Measurements from ENCODE around the gene RFNG.

The RFNG gene

DNA sequence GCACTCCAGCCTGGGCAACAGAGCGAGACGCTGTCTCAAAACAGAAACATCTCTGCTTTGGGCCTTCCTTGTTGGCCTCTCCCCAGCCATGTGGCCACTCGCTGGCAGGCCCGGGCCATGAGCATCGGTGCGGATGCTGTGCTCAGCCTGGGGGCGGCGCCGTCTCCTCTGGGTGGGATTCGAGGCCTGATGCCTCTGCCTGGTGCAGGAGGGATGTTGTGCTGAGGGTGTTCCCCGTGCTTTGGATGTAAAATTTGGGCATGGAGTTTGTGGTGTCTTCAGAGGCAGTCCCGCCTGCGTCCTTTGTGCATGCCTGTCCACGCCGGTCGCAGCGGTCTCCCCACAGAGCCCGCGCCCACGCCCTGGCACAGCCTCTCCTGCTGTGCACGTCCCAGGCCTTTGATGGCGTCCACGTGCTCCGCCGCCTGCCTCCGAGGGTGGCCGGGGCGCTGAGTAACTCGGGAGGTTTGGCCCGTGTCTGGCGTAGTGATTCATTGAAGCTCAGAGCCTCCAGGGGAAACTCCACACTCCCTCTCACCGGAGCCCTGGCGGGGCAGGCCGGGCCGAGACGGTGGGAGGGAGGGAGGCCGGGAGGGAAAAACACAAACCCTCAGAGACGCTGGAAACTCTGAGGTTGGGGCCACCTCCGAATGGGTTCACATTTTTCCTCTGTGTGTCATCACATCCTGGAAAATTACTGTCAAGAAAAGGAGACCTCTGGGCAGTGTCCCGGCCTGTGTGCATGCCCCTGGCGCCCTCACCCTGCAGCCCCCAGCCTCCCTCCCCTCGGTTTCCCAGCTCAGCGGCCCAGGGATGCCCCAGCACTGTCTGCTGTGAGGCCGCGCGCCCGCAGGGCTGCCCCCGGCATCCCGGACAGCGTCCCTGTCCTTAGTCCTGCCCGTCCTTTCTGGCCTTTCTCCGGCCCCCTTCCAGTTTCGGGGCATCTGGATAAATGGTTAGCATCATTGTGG, 47.9 kb downstream of the RFNG start:
- H3K4me3 Mint-ChIP-seq = no peak overlapping the region
- DNase-seq (ENCODE audit: low spot score in 2 of 2) = no peak

DNA sequence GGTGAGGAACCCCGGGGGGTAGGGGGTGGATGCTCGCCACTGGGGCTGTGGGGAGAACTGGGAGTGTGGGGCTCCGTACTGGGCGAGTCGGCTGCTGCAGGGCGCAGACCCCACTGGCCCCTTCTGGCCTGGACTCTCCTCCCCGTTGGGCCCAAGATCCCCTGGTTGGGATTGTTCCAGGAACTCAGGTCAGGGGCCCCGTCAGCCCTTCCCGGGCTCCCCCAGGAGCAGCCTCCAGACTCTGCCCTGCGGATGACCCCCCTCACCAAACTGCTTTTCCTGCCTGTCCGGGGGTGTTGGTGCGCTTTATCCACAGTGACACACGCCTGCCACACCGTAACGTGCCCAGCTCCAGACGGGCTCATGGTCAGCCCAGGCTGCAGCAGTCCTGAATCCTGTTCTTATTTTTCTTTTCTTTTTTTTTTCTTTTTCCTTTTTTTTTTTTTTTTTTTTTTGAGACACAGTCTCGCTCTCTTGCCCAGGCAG, 50.0 kb downstream of the RFNG start:
- peaks cover 3% of the 10 kb centered on the region for H3K36me3 Mint-ChIP-seq
- H3K9me3 Mint-ChIP-seq = no peaks in the 10 kb centered on the region
- ATAC-seq (ENCODE audit: low read depth) (no peak), DNase-seq (ENCODE audit: low spot score in 2 of 2) (no peak)
- H3K4me1 Mint-ChIP-seq = no peaks in the 10 kb centered on the region
- H3K27me3 Mint-ChIP-seq = no peaks in the 10 kb centered on the region
- no peak overlapping the region for H3K27ac Mint-ChIP-seq
- no peak overlapping the region for H3K4me3 Mint-ChIP-seq

More for the DNA sequence above, 47.9 kb downstream of the RFNG start:
- Mint-ChIP-seq H3K27ac (no peak overlapping the region), H3K4me1 (peaks cover 2% of the 10 kb centered on the region), H3K9me3 (no peaks in the 10 kb centered on the region), H3K36me3 (no peaks in the 10 kb centered on the region), H3K27me3 (no peaks in the 10 kb centered on the region)
- ATAC-seq (ENCODE audit: low read depth) = no peak

DNA sequence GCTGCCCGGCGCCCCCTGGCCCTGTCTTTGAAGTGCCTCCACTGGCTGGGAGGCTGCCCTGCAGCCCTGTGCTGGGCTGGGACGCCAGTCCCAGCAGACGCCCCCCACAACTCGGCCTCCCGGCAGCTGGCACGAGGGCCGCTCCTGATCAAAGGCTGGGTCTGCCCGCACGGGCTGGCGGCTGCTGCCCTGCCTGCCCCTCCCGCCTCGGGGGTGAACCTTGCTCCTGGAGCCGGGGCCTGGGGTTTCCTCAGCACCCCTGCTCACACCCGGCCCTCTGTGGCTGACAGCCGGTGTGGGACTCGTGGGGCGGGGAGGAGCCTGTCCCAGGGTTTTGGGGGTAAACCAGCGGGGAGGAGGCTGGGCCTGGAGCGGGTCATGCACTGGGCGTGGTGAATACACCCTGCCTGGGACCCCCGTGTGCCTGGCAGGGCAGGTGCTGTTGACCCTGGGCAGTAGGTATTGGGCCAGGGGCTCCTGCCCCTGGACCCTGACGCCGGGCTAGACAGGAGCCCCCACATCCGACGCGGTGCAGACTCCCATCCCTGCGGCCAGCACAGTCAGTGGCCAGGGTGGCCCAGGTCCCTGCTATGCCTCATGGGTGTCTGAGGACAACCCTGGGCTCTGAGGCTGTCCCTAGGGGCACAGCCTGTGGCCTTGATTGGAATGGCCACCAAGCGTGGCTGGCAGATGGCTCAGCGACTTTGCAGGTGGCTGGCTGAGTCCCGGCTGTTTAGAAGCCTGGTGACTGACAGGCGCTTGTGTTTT, 50.6 kb downstream of the RFNG start:
- H3K4me3 Mint-ChIP-seq = no peak overlapping the region
- H3K9me3 Mint-ChIP-seq = no peaks in the 10 kb centered on the region
- no peaks in the 10 kb centered on the region for H3K27me3 Mint-ChIP-seq
- no peak for DNase-seq (ENCODE audit: low spot score in 2 of 2)
- ATAC-seq (ENCODE audit: low read depth) = no peak
- H3K36me3 Mint-ChIP-seq = peaks cover 6% of the 10 kb centered on the region
- H3K4me1 Mint-ChIP-seq = no peaks in the 10 kb centered on the region
- no peak overlapping the region for H3K27ac Mint-ChIP-seq

DNA sequence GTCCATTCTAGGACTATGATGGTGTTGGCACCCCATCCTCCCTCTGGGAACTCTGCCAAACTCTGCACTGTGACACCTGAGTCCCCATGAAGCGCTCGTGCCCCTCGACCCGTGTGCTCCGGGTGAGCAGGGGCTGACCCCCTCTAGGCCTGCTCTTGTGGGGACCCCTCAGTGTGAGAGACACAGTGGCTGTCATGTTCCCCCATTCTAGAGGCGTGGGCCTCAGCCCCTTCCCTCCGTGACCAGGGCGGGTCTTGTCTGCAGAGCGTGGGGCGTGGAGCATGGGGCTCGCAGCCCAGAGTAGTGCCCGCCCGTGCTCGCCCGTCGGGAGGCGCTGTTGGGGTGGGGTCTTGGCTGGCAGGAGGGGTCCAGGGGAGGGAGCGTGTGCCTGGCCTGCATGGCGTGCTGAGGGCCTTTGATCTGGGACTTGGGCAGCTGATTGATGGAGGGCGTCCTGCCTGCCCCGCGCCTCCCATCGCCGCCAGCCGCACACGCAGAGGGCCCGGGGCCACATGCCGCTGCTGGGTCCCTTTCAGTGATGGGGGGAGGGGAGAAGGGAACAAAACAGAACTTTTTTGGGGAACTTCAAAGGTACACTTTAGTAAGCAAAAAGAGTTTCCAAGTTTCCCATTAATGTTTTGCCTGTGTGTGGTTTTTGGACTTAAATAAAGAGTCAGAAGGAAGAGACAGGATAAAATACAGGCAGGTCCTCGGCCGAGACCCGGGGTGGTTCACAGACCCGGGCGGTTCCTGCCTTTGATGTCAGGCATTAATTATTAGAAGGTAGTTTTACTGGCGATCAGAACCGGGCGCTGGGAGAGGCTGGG, 51.4 kb downstream of the RFNG start:
- Mint-ChIP-seq H3K36me3 (peaks cover 7% of the 10 kb centered on the region), H3K9me3 (no peaks in the 10 kb centered on the region), H3K27ac (no peak overlapping the region), H3K27me3 (no peaks in the 10 kb centered on the region), H3K4me1 (no peaks in the 10 kb centered on the region), H3K4me3 (no peak overlapping the region)
- DNase-seq (ENCODE audit: low spot score in 2 of 2) (no peak), ATAC-seq (ENCODE audit: low read depth) (no peak)

DNA sequence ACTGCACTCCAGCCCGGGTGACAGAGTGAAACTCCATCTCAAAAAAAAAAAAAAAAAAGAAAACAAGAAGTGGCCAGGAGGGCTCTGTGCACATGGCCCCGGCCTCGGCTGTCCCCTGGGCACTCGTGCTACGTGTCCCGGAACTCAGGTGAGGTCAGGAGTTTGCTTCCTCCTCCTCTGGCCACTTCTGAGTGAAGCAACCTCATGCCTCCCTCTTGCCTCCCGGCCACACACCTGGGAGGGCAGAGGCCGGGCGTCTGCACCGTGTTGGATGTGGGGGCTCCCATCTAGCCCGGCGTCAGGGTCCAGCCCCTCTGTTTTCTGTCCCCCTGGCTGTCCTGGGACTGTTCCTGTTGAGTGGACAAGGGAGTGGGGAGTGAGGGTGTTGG, 52.0 kb downstream of the RFNG start:
- no peaks in the 10 kb centered on the region for H3K9me3 Mint-ChIP-seq
- DNase-seq (ENCODE audit: low spot score in 2 of 2) (no peak), ATAC-seq (ENCODE audit: low read depth) (no peak)
- H3K27ac Mint-ChIP-seq = no peak overlapping the region
- no peaks in the 10 kb centered on the region for H3K27me3 Mint-ChIP-seq
- no peaks in the 10 kb centered on the region for H3K4me1 Mint-ChIP-seq
- H3K36me3 Mint-ChIP-seq = peaks cover 7% of the 10 kb centered on the region
- no peak overlapping the region for H3K4me3 Mint-ChIP-seq

DNA sequence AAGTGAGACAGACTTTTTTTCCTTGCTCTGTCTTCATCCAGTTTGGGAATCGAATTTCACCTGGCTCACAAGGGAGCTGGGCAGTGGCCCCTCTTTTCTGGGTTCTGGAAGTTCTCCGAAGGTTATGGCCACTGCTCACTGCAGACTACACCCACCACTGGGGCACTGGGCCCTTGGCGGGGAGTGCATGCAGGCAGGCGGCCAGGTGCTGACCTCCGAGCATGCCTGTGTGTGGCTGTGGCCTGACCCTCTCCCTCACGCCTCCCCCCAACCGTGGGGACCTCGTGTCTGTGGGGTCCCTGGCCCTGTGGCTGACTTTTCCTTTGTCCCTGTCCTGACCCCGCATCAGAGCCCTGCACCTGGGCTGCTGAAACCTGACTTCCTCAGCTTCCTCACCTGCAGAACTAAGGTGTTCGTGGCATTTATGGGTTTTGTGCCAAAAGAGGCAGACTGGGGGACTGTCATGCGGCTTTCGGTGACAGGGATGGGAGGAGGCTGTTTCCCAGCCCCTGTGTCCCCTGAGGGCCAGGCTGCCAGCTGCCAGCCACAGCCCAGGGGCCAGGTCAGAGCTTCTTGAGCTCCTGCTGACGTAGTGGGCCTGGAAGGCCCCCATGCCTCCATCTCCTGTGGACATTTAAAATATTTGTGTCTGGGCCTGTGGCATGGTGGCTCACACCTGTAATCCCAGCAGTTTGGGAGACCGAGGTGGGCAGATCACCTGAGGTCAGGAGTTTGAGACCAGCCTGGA, 52.7 kb downstream of the RFNG start:
- Mint-ChIP-seq H3K27me3 (no peaks in the 10 kb centered on the region), H3K36me3 (peaks cover 7% of the 10 kb centered on the region), H3K4me1 (no peaks in the 10 kb centered on the region), H3K9me3 (no peaks in the 10 kb centered on the region), H3K4me3 (no peak overlapping the region), H3K27ac (no peak overlapping the region)
- ATAC-seq (ENCODE audit: low read depth) (no peak), DNase-seq (ENCODE audit: low spot score in 2 of 2) (no peak)

DNA sequence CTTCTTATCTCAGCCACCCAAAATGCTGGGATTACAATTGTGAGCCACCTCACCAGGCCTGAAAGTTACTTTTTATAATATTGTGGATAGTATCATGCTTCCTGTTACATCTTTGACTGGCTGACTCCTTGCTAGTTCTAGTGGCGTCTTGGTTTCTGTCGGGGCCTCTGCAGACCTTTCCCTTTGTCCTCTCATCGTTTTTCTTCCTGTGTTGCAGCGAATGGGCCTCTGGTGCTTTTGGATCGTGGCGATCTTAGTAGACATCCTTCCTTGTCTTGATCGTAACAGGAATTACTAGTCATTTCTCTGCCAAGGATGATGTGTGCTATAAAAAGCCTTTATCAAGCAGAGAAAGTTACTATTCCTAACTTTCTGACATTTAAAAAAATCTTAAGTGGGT, 53.4 kb downstream of the RFNG start:
- H3K36me3 Mint-ChIP-seq = peaks cover 7% of the 10 kb centered on the region
- DNase-seq (ENCODE audit: low spot score in 2 of 2) = no peak
- H3K27ac Mint-ChIP-seq = no peak overlapping the region
- no peaks in the 10 kb centered on the region for H3K4me1 Mint-ChIP-seq
- no peaks in the 10 kb centered on the region for H3K27me3 Mint-ChIP-seq
- no peaks in the 10 kb centered on the region for H3K9me3 Mint-ChIP-seq
- no peak for ATAC-seq (ENCODE audit: low read depth)
- H3K4me3 Mint-ChIP-seq = no peak overlapping the region
